Measurements from ENCODE around the gene GRAMD4.

- TF ChIP-seq CTCF (IDR thresholded peaks at IDR 0.05; ENCODE audit: low read length) = no peak
- no peak for TF ChIP-seq EZH2 (optimal IDR thresholded peaks at IDR 0.05; ENCODE audit: low read depth, low read length)
- TF ChIP-seq EZH2phosphoT487 (IDR thresholded peaks at IDR 0.05; ENCODE audit: low read length) = no peak
Measured at GRCh38 chr22:46587061-46587460, 33.1 kb upstream of the GRAMD4 start.

Data from MM.1S (cell line).